Measurements from ENCODE around the gene RIN3. TPM values are rescaled to one million over a fixed set of nuclear protein-coding genes. Genes with fewer than 3 reads are reported as not detected.

Gene RIN3
- total RNA-seq, 3 donors from 2014 or later (not counting 1 experiment from before 2014, with no cell fraction given), result 248 to 289 (median 282) TPM

DNA sequence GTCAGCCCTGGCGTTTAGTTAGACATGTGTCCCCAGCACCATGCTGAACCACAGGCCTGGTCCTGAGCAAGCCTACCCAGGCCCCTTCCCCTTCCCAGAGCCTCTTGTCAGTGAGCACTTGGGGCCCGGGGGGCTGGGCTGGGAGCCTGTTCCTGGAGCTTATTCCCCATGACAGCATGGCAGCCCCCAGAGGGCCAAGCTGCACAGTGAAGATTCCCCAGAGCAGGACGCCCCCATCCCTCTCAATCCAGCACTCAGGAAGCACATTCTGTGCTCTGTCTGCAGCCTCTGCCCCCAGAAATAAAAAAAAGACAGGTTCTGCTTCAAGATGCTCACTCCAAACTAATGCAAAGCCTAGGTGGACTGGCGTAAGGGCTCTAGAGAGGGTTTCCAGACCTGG, 117.5 kb downstream of the RIN3 start:
- no peak overlapping the region for H3K27ac ChIP-seq (ENCODE audit: low read length)
- 98% methylated on average over 4 of the region's 4 CpGs for WGBS (ENCODE audit: insufficient coverage)
- Mint-ChIP-seq H3K4me1 (peaks cover 42 to 71% of the 10 kb centered on the region in 2 donors), H3K4me3 (no peak overlapping the region), H3K27ac (peak overlapping the region in 1 of 2 donors; percentile 65), H3K9me3 (peaks cover 3 to 8% of the 10 kb centered on the region in 2 donors), H3K36me3 (peaks cover 12% of the 10 kb centered on the region), H3K27me3 (ENCODE audit: low read depth in 2 of 2) (no peaks in the 10 kb centered on the region)
- no peak for ATAC-seq
- peaks cover 24% of the 10 kb centered on the region for H3K36me3 ChIP-seq (ENCODE audit: control insufficient read depth, insufficient read depth, low read length)
- H3K4me1 ChIP-seq (ENCODE audit: control insufficient read depth, insufficient read depth, low read length), result peaks cover 34% of the 10 kb centered on the region
- no peaks in the 10 kb centered on the region for H3K27me3 ChIP-seq (ENCODE audit: control insufficient read depth, insufficient read depth, low read length)
- H3K4me3 ChIP-seq (ENCODE audit: low read length), result no peak overlapping the region
- intact Hi-C loops (cut with micrococcal nuclease), result no loop called here
- peaks cover 22% of the 10 kb centered on the region for H3K9me3 ChIP-seq (ENCODE audit: control insufficient read depth, insufficient read depth, low read length)
- DNase-seq, result no peak
- TF ChIP-seq, protein P1, sequence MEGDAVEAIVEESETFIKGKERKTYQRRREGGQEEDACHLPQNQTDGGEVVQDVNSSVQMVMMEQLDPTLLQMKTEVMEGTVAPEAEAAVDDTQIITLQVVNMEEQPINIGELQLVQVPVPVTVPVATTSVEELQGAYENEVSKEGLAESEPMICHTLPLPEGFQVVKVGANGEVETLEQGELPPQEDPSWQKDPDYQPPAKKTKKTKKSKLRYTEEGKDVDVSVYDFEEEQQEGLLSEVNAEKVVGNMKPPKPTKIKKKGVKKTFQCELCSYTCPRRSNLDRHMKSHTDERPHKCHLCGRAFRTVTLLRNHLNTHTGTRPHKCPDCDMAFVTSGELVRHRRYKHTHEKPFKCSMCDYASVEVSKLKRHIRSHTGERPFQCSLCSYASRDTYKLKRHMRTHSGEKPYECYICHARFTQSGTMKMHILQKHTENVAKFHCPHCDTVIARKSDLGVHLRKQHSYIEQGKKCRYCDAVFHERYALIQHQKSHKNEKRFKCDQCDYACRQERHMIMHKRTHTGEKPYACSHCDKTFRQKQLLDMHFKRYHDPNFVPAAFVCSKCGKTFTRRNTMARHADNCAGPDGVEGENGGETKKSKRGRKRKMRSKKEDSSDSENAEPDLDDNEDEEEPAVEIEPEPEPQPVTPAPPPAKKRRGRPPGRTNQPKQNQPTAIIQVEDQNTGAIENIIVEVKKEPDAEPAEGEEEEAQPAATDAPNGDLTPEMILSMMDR (IDR thresholded peaks at IDR 0.05), result no peak

DNA sequence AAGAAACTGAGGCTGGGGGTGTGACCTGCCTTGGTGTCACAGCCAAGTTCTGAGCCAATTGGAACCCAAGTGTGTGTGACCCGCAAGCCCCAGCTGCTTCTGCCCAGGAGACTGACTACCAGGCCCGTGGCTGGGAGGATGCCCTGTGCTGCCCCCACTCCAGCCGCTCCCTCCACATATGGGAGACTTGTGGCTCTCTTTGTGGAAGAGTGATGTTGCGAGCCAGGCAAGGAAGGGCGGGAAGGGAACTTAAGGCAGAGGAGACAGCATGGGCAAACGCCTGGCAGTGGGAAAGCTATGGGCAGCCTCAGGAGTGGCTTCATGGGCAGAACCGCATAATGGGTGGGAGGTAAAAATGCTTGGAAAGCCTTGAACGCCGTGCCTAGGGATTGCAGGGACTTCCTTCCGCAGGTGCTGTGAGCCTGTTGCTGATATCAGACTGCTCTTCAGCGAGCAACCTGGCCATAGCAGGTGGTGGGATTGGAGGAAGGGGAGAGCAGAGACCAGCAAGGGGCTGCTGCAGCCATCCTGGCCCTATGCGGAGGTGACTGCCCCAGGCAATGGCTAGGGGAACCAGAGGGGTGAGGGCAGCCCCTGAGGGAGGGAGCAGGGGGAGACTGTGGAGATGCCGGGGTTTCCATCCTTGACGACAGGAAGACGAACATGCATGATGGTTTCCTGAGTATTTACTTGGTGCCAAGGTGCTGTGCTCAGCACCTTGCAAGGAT, 119.1 kb downstream of the RIN3 start:
- TF ChIP-seq, protein P1 (IDR thresholded peaks at IDR 0.05), result no peak
- peak in 2 of 3 donors; percentile 7 to 20 for ATAC-seq
- no peaks in the 10 kb centered on the region for H3K27me3 ChIP-seq (ENCODE audit: control insufficient read depth, insufficient read depth, low read length)
- H3K4me1 ChIP-seq (ENCODE audit: control insufficient read depth, insufficient read depth, low read length), result peaks cover 34% of the 10 kb centered on the region
- peaks cover 13% of the 10 kb centered on the region for H3K36me3 ChIP-seq (ENCODE audit: control insufficient read depth, insufficient read depth, low read length)
- intact Hi-C loops (cut with micrococcal nuclease), result no loop called here
- Mint-ChIP-seq H3K9me3 (peaks cover 3 to 4% of the 10 kb centered on the region in 2 donors), H3K4me1 (peaks cover 33 to 58% of the 10 kb centered on the region in 2 donors), H3K4me3 (peak overlapping the region; percentile 13), H3K27me3 (ENCODE audit: low read depth in 2 of 2) (no peaks in the 10 kb centered on the region), H3K36me3 (peaks cover 6% of the 10 kb centered on the region), H3K27ac (peak overlapping the region; percentile 75 to 85)
- no peak for DNase-seq
- no peak overlapping the region for H3K27ac ChIP-seq (ENCODE audit: low read length)
- peaks cover 7% of the 10 kb centered on the region for H3K9me3 ChIP-seq (ENCODE audit: control insufficient read depth, insufficient read depth, low read length)
- no peak overlapping the region for H3K4me3 ChIP-seq (ENCODE audit: low read length)
- WGBS (ENCODE audit: insufficient coverage), result 84% methylated on average over 15 of the region's 15 CpGs

GRCh38 chr14:92633274-92633616, 119.7 kb downstream of the RIN3 start:
- 77% methylated on average over 5 of the region's 5 CpGs for WGBS (ENCODE audit: insufficient coverage)
- Histone ChIP-seq H3K36me3 (ENCODE audit: control insufficient read depth, insufficient read depth, low read length) (peaks cover 9% of the 10 kb centered on the region), H3K27me3 (ENCODE audit: control insufficient read depth, insufficient read depth, low read length) (no peaks in the 10 kb centered on the region), H3K4me3 (ENCODE audit: low read length) (no peak overlapping the region), H3K27ac (ENCODE audit: low read length) (peak overlapping the region; percentile 25), H3K4me1 (ENCODE audit: control insufficient read depth, insufficient read depth, low read length) (peaks cover 34% of the 10 kb centered on the region), H3K9me3 (ENCODE audit: control insufficient read depth, insufficient read depth, low read length) (peaks cover 1% of the 10 kb centered on the region)
- H3K9me3 Mint-ChIP-seq, result no peaks in the 10 kb centered on the region
- H3K27ac Mint-ChIP-seq, result peak overlapping the region; percentile 75 to 85
- H3K36me3 Mint-ChIP-seq, result peaks cover under 1% of the 10 kb centered on the region
- no peak for DNase-seq
- TF ChIP-seq, protein P1 (IDR thresholded peaks at IDR 0.05), result no peak
- intact Hi-C loops (cut with micrococcal nuclease), result no loop called here
- H3K27me3 Mint-ChIP-seq (ENCODE audit: low read depth in 2 of 2), result no peaks in the 10 kb centered on the region
- H3K4me1 Mint-ChIP-seq, result peaks cover 35 to 60% of the 10 kb centered on the region in 2 donors
- H3K4me3 Mint-ChIP-seq, result peak overlapping the region; percentile 19
- ATAC-seq, result peak in 2 of 3 donors; percentile 45 to 72

- no peak for DNase-seq
- H3K9me3 ChIP-seq (ENCODE audit: control insufficient read depth, insufficient read depth, low read length), result no peaks in the 10 kb centered on the region
- peak overlapping the region; percentile 75 to 85 for H3K27ac Mint-ChIP-seq
- ATAC-seq, result peak in 2 of 3 donors; percentile 39 to 51
- peaks cover 34% of the 10 kb centered on the region for H3K4me1 ChIP-seq (ENCODE audit: control insufficient read depth, insufficient read depth, low read length)
- H3K4me3 Mint-ChIP-seq, result no peak overlapping the region
- no peaks in the 10 kb centered on the region for H3K27me3 Mint-ChIP-seq (ENCODE audit: low read depth in 2 of 2)
- peaks cover 12% of the 10 kb centered on the region for H3K36me3 ChIP-seq (ENCODE audit: control insufficient read depth, insufficient read depth, low read length)
- H3K27me3 ChIP-seq (ENCODE audit: control insufficient read depth, insufficient read depth, low read length), result no peaks in the 10 kb centered on the region
- intact Hi-C loops (cut with micrococcal nuclease), result no loop called here
- no peaks in the 10 kb centered on the region for H3K9me3 Mint-ChIP-seq
- H3K4me3 ChIP-seq (ENCODE audit: low read length), result no peak overlapping the region
- peak overlapping the region; percentile 25 for H3K27ac ChIP-seq (ENCODE audit: low read length)
- TF ChIP-seq, protein P1 (IDR thresholded peaks at IDR 0.05), result no peak
- no peaks in the 10 kb centered on the region for H3K36me3 Mint-ChIP-seq
- H3K4me1 Mint-ChIP-seq, result peaks cover 35 to 64% of the 10 kb centered on the region in 2 donors
Measured at GRCh38 chr14:92633724-92634123, 120.1 kb downstream of the RIN3 start.
